SW 1271 (cell line): ENCODE measurements around the gene GPHB5.
A peak's percentile ranks its signal among the peaks of the same experiment; 100 is the strongest.
"Not testable (repeated sequence)": the region's sequence is repeated elsewhere in the genome, so short reads cannot be mapped to it uniquely, and the experiment has no call there.

Experiments used
- DNase-seq, 2 experiments: peaks; one replicate each; lab custom pipeline; 2025; lab: John Stamatoyannopoulos, UW

GPHB5 gene, protein sequence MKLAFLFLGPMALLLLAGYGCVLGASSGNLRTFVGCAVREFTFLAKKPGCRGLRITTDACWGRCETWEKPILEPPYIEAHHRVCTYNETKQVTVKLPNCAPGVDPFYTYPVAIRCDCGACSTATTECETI

DNA sequence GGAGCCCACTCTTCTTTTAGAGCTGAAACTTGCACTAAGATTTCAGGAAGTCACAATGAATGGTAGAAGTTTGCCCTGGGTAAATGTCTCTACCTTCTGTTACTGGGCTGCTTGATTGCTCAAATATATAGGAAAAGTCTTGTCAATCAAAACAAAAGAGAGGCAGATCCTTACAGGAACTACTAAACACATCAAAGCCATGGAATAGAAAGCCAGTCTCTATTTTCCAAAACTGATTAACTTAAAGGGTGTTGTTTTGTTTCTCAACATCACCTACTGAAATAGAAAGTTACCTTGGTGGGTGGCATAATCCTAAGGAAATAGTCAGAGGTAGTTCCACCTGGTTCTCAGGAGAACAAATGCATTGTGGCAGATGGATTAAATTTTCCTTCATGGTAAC lies at the start of gene GPHB5:
Gene GPHB5 (minus strand): TSS at position 101 of the 400 bp plus-strand sequence. CDS start 1,086 bp downstream, outside the sequence.
- DNase-seq = no peak

DNA sequence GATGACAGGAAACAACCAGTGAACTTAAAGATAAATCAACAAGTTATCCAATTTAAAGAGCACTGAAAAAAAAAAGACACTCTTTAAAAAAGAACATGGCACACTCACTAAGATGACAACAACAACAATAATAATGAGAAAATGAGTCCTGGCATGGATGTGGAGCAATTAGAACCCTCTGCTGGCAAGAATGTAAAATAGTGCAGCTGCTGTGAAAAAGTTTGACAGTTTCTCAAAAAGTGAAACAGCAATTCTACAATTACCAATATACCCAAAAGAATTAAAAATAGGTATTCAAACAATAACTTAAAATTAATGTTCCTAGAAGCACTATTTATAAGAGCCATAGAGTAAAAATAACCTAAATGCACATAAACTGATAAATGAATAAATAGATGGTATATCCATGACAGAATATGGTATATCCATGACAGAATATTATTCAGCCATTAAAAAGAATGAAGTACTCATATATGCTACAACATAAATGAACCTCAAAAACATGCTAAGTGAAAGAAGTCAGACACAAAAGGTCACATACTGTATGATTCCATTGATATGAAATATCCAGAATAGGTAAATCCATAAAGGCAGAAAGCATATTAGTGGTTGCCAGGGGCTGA lies 49.1 kb upstream of the GPHB5 start:
- DNase-seq = no peak

DNA sequence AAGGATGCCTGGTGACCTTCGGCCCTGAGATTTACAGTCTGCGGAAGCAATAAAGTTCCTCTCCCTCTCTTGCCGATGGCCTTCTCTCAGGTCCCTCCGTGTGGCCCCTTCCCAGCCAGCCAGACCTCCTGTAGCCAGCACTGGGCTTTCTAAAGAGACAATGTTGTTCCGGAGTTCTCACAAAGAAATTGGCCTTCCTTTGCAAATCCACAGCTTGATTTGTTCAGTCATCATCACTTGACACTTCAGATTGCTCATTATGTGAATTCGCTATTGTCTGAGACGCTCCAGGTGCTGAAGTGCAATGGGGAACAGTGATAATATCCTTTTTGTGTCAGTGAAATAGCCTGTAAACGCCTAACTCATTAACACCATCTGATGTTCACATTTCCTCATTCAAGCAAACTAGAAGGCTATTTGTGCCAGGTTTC lies 43.7 kb upstream of the GPHB5 start:
- DNase-seq = no peak

DNA sequence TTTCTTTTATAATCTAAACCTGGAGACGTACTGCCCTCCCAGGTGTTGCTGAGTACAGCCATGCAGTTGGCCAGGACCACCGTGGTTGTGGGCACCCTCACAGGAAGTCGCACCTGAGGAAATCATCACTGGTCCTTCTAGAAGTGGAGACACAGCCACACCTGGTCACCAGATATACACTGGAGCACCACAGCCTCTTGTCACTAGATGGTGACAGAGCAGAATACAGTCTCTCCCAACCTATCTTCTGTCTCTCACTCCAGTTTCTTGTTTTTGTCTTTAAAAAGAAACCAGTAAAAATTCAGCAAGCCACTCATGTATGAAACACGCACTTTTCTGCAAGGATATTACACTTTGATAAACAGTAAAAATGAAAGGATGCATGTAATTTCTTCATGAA lies 43.1 kb upstream of the GPHB5 start:
- DNase-seq = no peak

DNA sequence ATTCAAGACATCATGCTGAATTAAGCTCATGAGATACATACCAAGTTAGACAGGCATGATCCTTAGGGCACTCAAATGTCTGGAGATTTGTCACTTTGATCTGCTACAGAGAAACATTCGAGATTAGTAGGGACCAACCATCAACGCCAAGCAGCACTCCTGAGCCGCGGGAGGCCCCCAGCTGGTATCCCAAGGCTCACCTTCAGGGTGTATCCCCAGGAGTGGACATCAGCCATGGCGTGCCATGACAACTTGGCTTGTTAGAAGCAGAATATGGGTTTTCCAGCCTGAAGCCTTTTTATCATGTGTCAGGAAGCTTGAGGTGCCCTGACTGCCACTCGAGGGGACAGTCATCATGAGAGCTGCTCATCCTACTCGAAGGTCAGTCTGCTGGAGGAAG lies 39.1 kb upstream of the GPHB5 start:
- DNase-seq = no peak

DNA sequence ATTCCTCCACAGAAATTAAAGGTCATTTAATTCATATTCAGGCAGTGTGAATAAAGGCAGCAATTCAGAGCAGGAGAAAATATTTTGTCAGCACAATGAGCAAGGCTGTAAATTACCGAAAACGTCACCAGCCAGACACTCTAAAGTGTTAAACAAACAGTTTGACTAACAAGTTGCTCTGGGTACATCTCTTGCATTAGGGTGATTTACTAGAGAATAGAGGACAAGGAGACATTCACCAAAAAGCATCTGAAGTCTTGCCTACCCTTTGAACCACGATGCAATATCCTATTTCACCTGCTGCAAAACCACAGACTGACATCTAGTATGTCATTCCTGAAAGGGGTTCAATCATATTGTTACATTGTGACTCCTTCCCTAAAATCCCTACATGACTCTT lies 27.1 kb upstream of the GPHB5 start:
- no peak for DNase-seq

DNA sequence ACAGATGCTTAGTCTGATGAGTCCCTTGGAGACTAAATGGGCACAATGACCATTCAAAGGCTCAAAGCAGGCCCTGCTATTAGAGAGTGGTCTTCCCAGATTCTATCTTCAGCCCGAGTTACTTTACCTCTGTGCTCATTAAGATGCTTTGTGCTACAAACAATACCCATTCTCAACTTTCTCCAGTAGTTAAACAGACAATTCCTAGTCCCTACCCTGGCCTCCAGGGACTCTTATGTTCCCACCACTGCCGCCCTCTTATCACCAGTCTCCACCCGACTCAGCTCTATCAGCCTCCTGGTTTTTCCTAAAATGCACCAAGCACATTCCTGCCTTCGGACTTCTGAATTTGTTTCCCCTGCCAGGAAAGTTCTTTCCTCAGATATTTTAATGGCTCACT lies 25.6 kb upstream of the GPHB5 start:
- DNase-seq = no peak

DNA sequence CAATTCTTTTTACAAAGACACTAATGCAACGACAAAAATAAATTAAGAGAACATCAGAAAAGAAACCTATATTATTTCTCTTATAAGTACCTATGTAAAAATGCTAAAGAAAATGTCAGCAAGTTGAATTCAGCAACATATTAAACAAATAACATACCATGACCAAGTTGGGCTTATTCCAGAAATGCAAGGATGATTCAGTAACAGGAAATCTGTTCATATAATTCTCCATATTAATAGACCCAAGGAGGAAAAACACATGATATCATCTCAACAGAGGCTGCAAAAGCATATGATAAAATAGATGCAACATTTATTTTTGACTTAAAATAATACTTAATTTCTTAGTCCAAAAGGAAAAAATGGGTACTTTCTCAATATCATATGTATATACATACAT lies 25.1 kb upstream of the GPHB5 start:
- no peak for DNase-seq

DNA sequence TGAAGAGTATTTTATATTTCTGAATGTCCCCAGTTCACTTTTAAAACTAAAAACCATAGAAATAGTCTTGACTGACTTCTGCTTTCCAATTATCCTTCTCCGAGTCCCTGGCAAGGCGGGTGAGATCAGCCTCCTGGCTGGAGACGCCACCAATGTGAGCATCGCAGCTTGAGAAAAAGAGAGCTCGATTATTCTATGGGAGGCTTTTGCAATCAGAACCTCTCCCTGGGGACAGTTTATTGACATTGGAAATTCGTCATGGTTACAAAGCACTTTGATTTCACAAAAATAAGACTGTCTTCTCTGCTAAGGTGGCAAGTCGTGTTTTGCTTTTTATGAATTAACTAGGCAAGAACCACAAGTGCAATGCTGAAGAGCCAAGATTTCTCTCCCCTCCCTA lies 23.6 kb upstream of the GPHB5 start:
- DNase-seq = no peak

DNA sequence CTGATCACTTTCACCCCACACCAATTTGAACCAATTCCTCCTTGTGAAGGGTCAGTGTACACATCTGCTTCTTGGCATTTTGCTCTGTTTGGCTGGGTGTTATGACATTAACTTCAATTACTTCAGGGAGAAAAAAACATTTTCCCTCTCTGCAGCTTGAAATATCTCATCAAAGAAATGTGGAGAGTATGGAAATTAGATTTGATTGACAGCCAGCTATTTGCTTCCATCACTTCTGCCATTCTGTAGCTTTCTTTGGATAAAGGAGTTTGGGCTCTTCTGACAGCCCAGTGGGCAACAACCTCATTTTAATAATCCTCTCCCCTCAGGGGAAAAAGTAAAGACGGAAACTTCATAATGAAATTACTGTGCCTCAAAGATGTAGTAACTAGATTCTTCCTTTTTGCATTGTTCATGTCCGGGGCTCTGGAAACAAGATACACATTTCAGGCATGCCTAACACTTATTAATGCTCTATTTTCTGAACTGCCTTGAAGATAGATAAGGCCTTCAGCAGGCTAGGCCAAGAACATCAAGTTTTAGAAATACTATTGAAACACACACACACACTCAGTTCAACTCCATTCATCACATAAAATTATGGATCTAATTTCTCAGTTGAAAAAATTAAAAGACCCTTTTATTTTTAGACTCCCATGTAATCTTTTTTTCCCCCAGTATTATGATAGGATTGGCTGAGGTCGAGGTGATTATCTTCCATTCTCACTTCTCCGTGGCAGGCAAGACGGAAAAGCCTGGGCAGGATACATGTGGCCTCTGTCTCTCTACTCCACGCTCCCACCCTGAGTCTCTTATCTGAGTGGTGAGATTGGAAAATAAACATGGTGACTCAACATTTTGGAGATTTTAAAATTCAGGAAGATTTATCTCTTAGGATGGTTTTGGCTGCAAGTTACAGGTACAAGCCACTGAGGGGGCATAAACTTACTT lies 10.3 kb upstream of the GPHB5 start:
- no peak for DNase-seq

DNA sequence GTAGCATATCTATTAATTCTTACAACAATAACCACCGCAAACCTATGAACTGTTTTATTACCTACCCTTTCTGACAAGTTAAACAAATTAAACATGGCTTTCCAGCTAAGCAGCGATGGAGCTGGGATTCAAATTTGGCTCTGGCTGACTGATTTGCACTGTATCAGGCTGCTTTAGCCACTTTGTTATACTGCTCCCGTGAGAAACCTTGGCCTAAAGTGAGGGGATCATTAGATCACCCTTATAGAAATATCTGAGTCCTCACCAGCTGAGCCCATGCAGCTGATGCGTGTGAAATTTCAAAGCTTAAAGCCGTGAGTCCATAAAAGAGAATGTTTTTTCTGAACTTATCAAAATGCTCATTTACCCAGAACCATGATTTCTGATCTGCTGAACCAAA lies 8.1 kb upstream of the GPHB5 start:
- DNase-seq = no peak

DNA sequence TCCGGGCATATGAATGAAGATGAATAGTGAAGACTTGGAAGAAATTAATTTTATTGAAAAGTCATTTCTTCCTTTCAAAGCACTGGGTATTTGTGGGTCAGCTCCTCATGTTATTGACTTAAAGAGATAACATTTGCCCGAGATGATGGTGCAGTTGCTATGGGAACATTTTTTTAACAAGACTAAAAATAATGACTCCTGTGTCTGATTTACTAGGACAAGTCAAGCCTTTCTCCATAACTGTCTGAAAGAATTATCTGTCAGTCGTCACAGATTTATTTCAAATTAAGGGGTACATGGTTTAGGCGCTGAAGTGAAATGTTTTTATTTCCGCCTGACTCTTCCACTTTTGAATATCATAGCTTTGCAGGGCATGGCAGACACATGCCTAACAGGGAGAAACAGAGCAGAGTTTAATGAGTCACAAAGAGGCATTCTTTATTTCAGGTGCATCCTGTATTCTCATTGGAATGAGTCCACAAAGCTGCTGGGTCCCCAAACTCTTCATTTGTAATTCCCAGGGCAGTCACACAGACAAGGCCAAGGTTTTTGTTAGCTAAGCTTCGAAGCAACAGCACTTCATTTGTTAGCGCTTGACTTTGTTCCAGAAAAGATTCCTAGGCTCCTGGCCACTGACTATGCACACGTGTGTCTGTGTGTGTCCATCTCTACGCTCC lies 4.3 kb upstream of the GPHB5 start:
- no peak for DNase-seq

DNA sequence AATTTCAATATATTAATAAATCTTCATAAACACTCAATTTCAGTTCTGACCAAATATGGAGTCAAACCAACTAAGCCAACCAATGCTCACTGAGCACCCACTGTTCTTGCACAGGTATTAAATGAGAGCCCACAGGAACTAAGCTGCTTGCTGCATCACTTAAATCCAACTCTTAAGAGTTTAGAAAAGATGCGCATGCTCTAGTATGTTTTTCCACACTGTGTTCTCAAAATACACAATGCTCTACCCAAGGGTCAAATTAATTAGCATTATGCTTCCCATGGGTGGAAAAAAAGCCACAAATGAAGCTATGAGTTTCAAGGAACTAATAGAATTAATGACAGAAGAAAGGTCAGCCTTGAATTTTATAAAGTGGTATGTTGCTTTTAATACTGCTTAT lies 3.7 kb upstream of the GPHB5 start:
- no peak for DNase-seq

DNA sequence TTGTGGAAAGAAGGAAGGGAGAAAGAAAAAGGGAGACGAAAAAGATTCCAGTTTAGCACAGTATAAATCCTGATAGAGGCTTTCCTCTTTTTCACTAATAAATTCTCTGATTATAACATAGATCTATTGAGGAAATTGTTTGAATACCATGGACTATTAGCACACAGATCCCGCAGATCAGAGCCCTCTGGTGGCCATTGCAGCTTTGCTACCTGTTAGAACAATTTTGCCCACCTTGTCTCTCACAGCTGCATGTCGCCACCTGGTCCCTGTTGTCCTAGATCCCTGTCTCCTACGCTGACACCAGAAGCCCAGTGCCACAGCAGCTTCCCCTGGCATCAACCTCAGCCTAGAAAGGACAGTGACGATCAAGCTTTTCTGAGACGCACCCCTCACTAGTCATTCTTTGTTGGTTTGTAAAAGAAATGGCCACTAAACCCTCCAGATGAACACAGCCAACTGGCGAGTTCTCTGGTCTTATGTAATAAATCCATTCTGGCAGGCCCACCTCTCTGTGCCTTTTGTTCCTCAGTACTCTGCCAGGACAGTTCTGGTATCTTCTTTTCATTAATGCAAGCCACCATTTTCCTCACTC lies 9.9 kb downstream of the GPHB5 start:
- peak; percentile 2 to 29 for DNase-seq

DNA sequence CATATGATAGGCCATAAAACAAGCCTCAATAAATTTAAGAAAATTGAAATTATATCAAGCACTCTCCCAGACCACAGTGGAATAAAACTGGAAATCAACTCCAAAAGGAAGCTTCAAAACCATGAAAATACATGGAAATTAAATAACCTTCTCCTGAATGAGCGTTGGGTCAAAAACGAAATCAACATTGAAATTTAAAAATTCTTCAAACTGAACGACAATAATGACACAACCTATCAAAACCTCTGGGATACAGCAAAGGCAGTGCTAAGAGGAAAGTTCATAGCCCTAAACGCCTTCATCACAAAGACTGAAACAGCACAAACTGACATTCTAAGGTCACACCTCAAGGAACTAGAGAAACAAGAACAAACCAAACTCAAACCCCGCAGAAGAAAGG lies 14.3 kb downstream of the GPHB5 start:
- DNase-seq = not testable (repeated sequence)

DNA sequence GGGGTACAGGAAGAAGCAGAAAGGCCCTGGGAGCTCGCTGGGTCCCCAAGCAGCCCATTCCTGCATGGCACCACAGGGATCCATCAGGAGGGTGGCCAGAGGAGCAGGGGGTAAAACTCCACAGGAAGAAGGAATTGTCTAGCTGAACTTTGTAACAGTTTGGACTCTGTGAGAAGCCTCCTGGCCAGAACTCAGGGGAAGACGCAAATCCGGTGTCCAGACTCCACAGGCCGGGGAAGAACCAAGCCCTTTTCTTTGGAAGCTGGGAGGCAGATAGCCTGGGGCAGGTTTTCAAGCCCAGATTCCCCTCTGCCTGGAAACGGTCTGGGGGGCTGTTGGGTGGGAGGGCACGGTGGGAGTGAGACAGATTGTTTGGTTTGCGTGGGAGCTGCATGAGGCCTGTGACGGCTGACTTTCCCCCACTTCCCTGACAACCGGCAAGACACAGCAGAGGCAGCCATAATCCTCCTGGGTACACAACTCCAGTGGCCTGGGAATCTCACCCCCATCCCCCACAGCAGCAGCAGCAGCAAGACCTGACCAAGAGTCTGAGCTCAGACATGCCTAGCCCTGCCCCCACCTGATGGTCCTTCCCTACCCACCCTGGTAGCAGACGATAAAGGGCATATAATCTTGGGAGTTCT lies 16.7 kb downstream of the GPHB5 start:
- DNase-seq = no peak

DNA sequence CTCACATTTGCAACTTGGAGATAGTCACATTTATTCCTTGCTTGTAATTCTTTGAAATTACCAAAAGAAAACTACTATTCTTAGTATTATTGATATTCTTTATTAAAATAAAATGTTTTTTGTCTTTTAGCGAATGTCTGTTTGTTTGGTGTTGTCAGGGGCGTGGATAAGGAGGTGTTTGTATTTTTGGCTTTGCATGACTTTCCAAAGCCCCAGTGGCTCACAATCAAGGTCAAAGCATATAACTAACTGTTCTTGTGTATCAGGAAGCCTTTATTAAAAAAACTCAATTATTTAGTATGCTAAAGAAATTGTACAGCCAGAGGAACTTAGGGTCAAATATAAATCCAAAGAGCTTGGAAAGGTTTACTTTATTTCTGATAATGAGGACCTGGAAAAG lies 17.9 kb downstream of the GPHB5 start:
- no peak for DNase-seq

DNA sequence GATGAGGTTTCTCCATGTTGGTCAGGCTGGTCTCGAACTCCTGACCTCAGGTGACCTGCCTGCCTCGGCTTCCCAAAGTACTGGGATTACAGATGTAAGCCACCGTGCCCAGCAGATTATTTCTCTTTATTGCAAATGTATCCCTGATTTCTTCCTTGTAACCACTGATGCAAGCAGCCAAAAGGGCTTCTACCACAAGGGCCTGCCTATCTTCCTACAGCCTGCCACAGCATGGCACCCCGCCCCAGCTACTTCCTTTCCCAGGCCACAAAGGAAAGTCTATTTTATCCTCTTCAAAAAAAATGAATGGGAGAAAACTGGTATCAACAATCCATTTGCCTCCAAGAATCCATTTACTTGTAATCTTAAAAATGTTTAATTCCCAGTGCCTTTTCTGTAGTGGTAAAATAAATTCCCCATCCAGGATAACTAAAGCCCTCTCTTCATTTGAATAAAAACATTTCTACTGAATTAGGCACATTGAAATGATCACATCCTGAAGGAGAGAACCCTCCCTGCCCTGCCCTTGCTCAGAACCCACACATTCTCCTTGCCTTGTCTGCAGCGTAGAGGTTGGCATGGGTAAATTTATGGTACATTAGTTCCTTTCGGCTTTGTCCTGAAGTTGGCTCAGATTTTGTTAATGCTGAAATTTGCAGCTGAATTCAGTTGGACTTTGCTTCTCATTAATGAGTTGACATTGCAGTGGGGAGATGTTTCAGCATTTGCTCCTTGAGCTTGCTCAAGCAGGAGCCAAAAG lies 19.2 kb downstream of the GPHB5 start:
- DNase-seq = no peak

DNA sequence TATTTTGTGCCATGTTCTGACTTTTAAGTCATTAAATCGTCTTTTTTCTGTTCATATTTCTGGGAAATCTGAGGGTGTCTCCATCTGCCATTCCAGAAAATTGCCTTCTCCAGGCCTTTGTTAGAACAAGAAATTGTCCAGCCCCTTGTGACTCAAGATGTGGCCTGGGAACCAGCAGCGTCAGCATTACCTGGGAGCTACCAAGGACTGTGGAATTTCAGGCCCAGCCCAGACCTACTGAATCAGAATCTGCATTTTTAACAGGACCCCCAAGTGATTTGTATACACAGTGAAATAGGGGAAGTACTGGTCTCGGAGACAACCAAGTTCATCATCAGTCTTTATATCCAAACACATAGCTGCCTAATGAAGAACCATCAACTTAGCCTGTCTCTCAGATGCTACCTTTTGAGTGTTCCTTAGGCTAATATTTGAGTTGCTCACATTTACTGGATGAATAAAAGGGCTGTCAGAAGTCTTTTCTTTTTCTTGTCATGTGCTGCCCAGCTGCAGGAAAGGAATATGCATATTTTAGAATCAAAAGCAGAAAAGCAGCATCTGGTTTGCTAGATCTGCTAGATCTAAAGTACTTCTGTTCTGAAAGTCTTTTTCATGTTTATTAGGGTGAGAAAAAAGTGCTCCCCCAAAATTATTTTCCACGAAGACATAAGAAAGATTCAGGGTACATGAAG lies 21.2 kb downstream of the GPHB5 start:
- DNase-seq = no peak

DNA sequence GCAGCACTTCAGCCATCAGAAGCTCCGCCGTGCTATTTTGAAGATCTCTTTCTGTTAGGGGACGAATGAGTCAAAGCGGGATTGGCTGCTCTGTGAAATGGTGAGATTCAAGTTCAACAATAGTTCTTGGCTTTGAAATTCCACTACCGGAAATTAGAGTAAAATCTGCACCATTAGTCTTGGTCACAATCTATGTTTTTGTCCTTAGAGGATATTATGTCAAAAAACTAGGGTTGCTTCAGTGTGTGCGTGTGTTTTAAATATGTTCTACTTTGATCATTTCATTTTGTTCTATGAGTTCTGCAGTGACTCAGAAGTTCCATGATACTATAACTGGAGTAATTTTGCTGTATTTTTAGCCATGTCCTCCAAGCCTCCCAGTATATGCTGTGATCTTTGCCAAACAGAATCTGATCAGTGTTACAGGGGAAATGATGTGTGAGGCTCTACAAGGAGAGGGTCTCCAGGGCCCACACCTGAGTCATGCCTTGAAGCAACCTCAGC lies 22.6 kb downstream of the GPHB5 start:
- DNase-seq = no peak
